Pulmonary artery endothelial cell (primary cell): Measurements from ENCODE around the gene TSTD1. TPM values are rescaled to one million over a fixed set of nuclear protein-coding genes. Genes with fewer than 3 reads are reported as not detected.
"Not testable (repeated sequence)": the region's sequence is repeated elsewhere in the genome, so short reads cannot be mapped to it uniquely, and the experiment has no call there.

Source experiments
- DNase-seq: peaks from one replicate; pipeline ENCODE4 v3.0.0-alpha.2; 2011; ENCODE audit warnings: low read depth, low spot score
- total RNA-seq: library from RNA; depleted of rRNA; stranded (reverse); fragments of >200 nt; gene quantifications from 2 replicates; pipeline ENCODE4 v1.2.3, GENCODE V29; 2014

Gene TSTD1
- total RNA-seq, 1 donor from 2014 or later = 44.2 TPM

DNA sequence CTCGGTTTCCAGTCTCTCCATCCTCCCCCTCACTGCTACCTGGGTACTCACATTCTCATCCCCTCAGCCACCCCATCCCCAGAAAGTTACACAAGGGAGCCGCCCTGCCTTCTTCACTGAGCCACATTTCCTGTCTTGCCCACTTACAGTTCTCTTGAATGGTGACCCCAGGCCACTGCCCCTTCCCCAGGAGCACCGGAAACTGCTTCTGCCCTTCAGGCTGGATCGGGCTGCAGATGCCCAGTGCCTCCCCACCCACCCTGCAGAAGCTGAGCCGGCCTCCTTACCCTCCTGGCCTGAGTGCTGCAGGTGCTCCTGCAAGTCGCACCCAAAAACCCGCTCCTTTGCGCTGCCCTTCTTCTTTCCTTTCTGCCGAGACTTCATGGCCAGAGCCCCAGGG is 30.5 kb upstream of the TSTD1 start:
- DNase-seq = no peak

DNA sequence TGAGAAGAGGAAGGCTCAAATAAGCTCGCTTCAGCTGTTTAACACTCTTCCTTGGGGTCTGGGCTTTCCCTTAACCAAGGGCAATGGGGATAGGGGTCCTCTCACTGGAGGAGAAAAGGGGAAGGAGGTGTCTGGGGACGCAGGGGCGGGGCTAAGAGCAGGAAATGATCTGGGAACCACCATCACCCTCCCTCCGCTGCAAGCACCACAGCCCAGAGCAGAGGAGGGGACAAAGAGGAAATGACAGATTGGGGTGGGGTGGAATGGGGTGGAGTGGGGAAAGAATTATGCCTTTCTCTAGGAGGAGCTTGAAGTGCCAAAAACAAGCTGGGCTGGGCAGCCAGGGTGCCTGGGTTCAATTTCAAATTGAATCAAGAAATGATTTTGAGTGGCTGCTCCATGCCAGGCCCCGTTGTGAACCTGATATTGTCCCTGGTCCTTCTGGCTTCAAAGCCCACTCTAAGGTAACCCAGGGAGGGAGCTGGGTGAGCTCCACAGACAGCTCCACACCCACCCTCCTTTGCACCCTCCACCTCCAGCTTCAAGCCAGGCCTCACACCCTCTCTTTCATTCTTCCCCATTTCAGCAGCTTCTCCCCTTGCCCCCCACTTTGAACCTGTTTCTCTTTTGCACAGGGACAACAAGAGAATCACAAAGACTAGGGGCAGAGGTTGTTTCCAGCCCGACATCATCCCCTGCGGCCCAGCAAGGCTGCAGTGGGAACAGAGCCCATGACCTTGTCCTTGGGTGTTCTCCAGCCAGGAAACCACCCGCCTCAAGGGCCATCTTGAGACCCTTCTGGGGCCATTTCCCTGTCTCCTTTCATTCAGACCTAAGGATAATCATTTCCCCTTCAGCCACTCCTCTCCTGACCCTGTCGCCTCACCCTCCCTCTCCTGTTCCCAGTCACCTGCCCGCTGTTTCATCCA is 29.8 kb upstream of the TSTD1 start:
- DNase-seq = no peak

- no peak for DNase-seq
These were observed 27.9 kb upstream of the TSTD1 start for GRCh38 chr1:161066694-161067093.

GRCh38 chr1:161065681-161066080 is 26.9 kb upstream of the TSTD1 start:
- DNase-seq = not testable (repeated sequence)

- not testable (repeated sequence) for DNase-seq
These were observed 25.2 kb upstream of the TSTD1 start for GRCh38 chr1:161063936-161064335.

DNA sequence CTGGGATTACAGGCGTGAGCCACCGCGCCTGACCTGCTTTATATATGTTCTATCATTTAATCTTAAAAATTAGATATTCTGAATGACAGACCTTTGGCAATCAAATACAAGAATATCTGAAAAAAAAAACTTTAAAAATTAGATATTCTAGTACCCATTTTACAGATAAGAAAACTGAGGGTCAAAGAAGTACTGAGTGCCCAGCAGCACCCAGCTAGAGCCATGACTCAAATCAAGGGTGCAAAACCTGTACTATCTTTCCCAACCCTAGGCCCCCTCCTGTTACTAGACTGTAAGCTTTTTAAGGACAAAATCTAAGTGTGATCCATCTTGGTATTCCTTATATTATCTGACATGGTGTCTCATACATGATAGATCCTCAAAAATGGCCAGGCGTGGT is 22.7 kb upstream of the TSTD1 start:
- DNase-seq = no peak

DNA sequence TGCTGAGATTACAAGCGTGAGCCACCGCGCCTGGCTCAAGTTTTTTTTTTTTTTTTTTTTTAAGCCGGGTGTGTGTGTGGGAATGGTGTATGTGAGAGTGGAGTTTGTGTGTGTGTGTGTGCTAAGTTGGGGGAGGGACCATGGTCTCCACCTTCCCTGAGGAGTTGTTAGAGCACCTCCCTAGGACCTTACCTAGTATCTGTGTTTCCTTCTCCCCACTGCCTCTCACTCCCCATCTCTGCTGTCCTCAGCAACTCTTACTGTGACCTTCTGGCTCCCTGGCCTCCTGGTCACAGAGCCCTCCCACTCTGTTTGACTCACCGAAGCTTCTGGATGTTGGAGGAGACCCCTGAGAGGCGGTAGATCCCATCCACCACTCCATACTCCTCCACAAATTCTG is 20.5 kb upstream of the TSTD1 start:
- no peak for DNase-seq

DNA sequence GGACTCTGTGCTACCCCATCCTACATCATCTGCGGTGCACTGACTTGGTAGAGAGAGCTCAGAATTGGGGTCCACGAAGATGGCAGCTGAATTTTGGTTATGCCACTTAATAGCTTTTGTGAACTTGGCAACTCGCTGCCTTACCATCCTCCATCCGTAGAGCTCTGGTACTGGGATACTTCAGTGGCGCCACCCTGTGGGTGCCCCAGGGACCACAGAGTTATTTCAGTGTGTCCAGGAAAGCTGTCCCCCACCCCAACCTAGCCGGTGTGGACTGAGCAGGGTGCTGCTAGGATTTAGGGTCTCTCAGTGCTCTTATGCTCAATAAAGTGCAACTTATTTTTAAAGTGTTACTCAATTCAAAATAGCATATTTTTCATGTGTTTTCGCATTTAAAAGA is 16.0 kb upstream of the TSTD1 start:
- DNase-seq = no peak

DNA sequence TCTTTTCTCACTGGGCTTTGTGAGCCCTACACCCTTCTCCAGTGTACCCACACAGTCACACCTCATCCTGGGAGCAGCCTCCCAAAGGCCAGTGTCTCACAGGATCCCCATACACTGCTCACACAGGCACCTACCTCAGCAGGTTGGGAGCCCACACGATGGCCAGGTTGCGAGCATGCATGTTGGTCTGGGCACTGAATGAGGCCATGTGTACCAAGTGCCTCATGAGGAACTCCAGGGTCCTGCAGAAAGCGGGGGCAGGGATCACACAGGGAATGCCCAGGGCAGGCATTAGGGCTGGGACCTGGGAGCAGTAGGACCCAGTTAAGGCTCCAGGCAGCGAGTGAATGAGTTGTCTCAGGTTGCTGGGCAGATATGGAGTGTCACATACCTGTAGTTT is 15.5 kb upstream of the TSTD1 start:
- DNase-seq = no peak

- no peak for DNase-seq
These were observed 14.1 kb upstream of the TSTD1 start for GRCh38 chr1:161052899-161053298.

GRCh38 chr1:161051219-161051618 is 12.5 kb upstream of the TSTD1 start:
- DNase-seq = no peak

DNA sequence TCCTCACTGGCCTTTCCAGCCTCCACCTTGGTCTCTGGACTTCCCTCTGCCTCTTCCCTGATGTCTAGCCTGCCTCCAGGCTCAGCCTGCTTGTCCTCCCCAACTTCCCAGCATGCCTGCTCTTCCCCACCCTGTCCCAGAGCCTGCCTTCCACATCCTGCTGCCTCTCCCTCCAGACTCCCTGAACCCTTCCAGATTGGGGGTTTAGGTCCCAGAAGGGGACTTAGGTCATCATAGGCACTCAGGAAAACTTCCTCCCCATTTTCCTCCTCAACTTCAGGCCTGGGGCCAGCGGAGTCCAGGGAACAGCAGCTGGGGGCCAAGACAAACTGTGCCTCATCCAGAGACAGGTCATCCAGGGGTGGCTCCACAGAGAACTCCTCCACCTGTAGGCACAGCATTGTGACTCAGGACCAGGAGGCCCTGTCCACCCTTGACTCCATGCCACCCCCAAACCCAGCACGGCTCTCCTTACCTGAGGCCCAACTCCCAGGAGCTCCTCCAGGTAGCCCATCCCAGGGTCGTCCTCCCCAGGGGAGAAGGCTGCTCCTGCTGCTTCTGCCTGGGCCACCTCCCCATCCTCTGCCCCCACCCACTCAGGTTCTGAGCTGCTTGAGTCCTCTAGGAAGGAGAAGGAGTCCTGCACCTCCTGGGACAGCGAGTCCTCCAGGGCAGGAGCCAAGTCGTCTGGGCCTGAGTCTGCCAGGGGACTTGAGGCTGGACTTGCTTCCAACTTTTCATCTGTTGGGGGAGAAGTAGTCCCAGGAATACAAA is 10.4 kb upstream of the TSTD1 start:
- no peak for DNase-seq

- DNase-seq = no peak
These were observed 9.0 kb upstream of the TSTD1 start for GRCh38 chr1:161047436-161048420.

- no peak for DNase-seq
These were observed 8.0 kb upstream of the TSTD1 start for GRCh38 chr1:161046605-161047228.

DNA sequence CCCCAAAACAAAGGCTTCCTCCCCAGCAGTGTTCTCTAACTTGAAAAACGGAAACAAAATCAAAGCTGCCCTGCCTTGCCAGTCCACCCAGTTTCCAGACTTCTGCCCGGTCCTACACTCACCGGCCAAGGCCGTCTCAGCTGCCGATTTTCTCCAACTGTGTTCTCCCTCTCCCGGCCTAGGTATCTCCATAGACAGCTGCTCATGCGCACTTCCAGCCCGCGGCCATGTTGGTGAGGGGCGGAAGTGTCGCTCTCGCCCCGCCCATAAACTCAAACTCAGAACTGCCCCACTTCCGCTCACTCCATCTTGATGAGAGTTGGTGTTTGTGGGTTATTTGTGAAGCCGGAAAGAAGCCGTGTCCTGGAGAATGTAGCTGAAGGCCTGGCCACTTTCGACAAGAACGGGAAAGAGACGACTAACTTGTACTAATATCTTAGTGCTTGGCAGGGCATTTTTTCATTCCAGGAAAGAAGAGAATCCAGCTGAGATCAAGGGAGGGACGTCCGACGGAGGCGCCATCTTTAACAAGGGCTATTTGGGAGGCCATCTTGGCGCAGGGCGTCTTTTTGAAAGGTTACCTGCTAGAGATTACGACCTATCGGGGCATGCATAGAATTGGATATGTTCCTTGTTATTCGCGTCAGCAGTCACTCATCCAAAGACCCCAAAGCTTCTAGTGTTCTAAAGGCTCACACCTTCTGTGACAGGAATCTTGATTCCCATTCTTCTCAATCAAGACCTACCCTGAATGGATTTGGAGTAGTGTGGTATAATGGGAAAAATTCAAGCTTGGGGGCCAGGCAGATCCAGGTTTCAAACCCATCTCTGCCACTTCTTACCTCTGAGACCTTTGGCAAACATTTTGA is 7.2 kb upstream of the TSTD1 start, which contains the start of gene USF1:
Gene USF1 (minus strand): TSS at position 242 of the 869 bp plus-strand sequence. CDS start 2,702 bp downstream, outside the sequence.
- peak; percentile 88 for DNase-seq

DNA sequence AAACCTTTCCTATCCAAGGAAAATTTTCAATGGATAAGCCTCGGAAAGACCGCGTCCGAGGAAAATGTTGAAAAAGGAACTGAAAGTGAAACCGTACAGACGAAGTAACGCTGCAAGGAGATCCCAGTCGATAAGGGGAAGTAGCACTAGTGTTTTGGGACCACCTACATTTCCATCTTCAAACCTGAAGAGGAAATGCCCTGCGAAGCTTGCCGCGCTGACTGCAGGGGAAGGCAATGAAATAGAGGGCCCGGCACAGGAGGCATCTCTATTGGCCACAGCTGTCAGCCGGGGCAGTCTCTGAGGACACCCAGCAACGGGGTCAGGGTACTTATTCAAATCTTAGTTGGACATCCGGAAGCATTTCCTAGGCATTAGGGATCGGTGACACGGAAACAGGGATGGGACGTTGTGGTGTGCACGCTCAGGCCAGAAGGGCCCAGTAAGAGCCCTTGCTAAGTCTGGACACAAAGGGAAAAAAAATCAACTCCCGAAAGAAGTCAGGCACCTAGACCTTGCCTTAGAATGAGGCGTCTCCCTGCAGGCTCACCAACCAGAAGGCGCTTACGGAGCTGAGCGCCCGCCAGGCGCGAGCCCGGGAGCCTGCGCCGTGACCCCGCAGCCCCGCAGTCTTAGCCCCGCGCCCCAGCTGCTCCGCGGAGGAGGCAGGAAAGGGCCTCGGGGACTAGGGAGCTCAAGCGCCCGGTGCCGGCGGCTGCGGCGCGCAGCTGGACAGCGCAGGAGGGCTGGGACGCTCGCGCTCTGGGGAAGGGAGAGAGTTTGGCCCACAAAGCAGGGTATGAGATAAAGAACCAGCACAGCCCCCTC is 6.4 kb upstream of the TSTD1 start:
- DNase-seq = no peak

GRCh38 chr1:161044535-161044907 is 5.8 kb upstream of the TSTD1 start:
- DNase-seq = no peak

GRCh38 chr1:161039546-161039945 is 782 bp upstream of the TSTD1 start:
- no peak for DNase-seq

DNA sequence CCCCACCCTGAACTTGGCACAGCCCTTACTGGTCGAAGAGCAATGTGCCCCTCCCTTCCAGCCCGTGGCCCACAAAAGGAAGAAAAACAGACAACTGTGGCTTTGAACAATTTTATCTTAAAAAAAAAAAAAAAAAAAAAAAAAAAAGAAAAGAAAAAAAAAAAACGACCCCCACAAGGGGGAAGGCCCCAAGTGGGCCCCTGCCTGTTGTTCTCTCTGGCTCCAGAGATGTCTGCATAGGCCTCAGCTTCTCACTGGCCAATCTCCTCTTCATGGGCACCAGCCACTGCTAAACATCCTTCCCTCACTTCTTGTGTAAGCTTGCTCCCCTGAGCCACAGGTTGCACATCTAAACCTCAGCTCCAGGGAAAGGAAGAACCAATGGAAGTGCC is 386 bp upstream of the TSTD1 start:
- DNase-seq = no peak
